ENCODE measurements around the gene CAPZA2.

The CAPZA2 gene

DNA sequence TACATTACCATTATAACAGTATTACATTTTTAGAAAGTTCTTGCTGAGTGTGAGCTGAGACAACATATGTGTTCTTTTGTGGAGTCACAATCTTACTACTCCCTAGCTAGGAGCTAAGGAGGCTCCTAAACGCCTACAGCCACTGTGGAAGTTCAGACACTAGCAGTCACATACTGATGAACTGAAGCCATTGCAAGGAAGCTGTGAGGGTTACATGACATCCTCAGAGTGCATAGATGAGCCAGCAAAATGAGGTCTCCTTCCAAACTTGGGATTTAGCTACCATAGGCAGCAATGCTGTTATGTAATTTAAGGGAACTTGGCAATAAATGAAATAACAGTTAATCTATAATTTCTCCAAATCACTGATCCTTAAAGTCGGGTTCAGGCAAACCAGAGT is 80.1 kb downstream of the CAPZA2 start:
- no peak for ATAC-seq
- TF ChIP-seq TCF4 (CRISPR knock-in tag; IDR thresholded peaks at IDR 0.05; ENCODE audit: borderline replicate concordance): no peak

DNA sequence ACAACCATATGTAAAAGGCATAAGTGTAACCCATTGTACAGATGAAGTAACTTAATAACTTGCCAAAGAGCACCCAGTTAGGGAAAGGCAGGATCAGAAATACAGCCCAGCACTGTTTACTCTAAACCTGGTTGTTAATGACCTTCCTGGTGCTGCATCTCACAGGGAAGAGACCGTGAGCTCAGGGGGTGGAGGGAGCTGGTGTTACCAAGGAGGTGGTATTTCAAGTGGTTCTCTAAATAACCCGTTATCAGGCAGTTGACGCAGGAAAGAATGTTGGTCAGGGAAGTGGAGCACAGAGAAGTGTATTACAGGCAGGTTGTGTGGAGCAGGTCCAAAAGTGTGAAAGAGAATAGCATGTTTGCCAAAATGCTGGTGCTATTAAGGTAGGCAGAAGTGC is 86.5 kb downstream of the CAPZA2 start:
- no peak for ATAC-seq

DNA sequence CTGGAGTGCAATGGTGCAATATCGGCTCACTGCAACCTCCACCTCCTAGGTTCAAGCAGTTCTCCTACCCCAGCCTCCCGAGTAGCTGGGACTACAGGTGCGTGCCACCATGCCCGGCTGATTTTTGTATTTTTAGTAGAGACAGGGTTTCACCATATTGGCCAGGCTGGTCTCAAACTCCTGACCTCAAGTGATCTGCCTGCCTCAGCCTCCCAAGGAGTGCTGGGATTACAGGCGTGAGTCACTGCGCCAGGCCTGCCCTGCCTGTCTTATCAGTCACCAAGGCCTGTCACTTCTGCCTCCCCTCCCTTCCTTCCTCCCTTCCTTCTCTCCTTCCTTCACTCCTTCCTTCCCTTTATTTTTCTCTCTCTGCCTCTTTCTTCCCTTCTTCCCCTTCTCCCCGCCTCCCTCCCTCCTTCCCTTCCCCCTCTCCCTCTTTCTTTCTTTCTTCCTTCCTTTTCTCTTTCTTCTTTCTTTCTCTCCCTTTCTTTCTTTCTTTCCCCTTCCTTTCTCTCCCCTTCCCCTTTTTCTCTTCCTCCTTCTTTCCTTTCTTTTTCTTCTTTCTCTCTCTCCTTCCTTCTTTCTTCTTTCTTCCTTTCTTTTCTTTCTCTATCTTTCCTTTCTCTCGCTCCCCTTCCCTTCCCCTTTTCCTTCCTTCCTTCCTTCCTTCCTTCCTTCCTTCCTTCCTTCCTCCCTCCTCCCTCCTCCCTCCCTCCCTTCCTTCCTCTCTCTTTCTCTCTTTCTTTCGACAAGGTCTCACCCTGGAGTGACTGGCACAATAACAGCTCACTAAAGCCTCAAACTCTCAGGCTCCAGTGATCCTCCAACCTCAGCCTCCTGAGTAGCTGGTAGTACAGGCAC is 87.8 kb downstream of the CAPZA2 start:
- ATAC-seq: no peak
- no peak for TF ChIP-seq SNAI2 (CRISPR knock-in tag; IDR thresholded peaks at IDR 0.05)
- TF ChIP-seq BACH2 (CRISPR knock-in tag; IDR thresholded peaks at IDR 0.05; ENCODE audit: borderline replicate concordance): no peak
- no peak for TF ChIP-seq CSDC2 (CRISPR knock-in tag; IDR thresholded peaks at IDR 0.05)
- TF ChIP-seq TOX (CRISPR knock-in tag; IDR thresholded peaks at IDR 0.05; ENCODE audit: borderline replicate concordance): no peak
- TF ChIP-seq, protein P1, sequence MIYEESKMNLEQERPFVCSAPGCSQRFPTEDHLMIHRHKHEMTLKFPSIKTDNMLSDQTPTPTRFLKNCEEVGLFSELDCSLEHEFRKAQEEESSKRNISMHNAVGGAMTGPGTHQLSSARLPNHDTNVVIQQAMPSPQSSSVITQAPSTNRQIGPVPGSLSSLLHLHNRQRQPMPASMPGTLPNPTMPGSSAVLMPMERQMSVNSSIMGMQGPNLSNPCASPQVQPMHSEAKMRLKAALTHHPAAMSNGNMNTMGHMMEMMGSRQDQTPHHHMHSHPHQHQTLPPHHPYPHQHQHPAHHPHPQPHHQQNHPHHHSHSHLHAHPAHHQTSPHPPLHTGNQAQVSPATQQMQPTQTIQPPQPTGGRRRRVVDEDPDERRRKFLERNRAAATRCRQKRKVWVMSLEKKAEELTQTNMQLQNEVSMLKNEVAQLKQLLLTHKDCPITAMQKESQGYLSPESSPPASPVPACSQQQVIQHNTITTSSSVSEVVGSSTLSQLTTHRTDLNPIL (CRISPR knock-in tag; IDR thresholded peaks at IDR 0.05; ENCODE audit: low read depth): no peak
- no peak for TF ChIP-seq ESRRG (CRISPR knock-in tag; IDR thresholded peaks at IDR 0.05)
- TF ChIP-seq ZNF565 (CRISPR knock-in tag; conservative IDR thresholded peaks at IDR 0.05; ENCODE audit: low read depth): no peak
- TF ChIP-seq, protein P2, sequence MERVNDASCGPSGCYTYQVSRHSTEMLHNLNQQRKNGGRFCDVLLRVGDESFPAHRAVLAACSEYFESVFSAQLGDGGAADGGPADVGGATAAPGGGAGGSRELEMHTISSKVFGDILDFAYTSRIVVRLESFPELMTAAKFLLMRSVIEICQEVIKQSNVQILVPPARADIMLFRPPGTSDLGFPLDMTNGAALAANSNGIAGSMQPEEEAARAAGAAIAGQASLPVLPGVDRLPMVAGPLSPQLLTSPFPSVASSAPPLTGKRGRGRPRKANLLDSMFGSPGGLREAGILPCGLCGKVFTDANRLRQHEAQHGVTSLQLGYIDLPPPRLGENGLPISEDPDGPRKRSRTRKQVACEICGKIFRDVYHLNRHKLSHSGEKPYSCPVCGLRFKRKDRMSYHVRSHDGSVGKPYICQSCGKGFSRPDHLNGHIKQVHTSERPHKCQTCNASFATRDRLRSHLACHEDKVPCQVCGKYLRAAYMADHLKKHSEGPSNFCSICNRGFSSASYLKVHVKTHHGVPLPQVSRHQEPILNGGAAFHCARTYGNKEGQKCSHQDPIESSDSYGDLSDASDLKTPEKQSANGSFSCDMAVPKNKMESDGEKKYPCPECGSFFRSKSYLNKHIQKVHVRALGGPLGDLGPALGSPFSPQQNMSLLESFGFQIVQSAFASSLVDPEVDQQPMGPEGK (CRISPR knock-in tag; IDR thresholded peaks at IDR 0.05; ENCODE audit: borderline replicate concordance): no peak
- TF ChIP-seq, protein P3, sequence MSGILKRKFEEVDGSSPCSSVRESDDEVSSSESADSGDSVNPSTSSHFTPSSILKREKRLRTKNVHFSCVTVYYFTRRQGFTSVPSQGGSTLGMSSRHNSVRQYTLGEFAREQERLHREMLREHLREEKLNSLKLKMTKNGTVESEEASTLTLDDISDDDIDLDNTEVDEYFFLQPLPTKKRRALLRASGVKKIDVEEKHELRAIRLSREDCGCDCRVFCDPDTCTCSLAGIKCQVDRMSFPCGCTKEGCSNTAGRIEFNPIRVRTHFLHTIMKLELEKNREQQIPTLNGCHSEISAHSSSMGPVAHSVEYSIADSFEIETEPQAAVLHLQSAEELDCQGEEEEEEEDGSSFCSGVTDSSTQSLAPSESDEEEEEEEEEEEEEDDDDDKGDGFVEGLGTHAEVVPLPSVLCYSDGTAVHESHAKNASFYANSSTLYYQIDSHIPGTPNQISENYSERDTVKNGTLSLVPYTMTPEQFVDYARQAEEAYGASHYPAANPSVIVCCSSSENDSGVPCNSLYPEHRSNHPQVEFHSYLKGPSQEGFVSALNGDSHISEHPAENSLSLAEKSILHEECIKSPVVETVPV (CRISPR knock-in tag; IDR thresholded peaks at IDR 0.05): no peak
- TF ChIP-seq, protein P4, sequence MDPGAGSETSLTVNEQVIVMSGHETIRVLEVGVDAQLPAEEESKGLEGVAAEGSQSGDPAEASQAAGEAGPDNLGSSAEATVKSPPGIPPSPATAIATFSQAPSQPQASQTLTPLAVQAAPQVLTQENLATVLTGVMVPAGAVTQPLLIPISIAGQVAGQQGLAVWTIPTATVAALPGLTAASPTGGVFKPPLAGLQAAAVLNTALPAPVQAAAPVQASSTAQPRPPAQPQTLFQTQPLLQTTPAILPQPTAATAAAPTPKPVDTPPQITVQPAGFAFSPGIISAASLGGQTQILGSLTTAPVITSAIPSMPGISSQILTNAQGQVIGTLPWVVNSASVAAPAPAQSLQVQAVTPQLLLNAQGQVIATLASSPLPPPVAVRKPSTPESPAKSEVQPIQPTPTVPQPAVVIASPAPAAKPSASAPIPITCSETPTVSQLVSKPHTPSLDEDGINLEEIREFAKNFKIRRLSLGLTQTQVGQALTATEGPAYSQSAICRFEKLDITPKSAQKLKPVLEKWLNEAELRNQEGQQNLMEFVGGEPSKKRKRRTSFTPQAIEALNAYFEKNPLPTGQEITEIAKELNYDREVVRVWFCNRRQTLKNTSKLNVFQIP (CRISPR knock-in tag; IDR thresholded peaks at IDR 0.05; ENCODE audit: borderline replicate concordance, low read depth): no peak
- TF ChIP-seq ISL1 (CRISPR knock-in tag; IDR thresholded peaks at IDR 0.05): no peak

More for the DNA sequence above, 86.5 kb downstream of the CAPZA2 start:
- no peak for TF ChIP-seq ZNF8 (CRISPR knock-in tag; IDR thresholded peaks at IDR 0.05)
- no peak for TF ChIP-seq SNAI2 (CRISPR knock-in tag; IDR thresholded peaks at IDR 0.05)
- no peak for TF ChIP-seq CSDC2 (CRISPR knock-in tag; IDR thresholded peaks at IDR 0.05)
- no peak for TF ChIP-seq PPARA (CRISPR knock-in tag; IDR thresholded peaks at IDR 0.05; ENCODE audit: borderline replicate concordance)
- TF ChIP-seq BACH2 (CRISPR knock-in tag; IDR thresholded peaks at IDR 0.05; ENCODE audit: borderline replicate concordance): no peak
- TF ChIP-seq RARB (CRISPR knock-in tag; IDR thresholded peaks at IDR 0.05): no peak
- no peak for TF ChIP-seq ZC3H10 (CRISPR knock-in tag; IDR thresholded peaks at IDR 0.05)
- no peak for TF ChIP-seq ZFP30 (CRISPR knock-in tag; IDR thresholded peaks at IDR 0.05)
- TF ChIP-seq, protein P5, sequence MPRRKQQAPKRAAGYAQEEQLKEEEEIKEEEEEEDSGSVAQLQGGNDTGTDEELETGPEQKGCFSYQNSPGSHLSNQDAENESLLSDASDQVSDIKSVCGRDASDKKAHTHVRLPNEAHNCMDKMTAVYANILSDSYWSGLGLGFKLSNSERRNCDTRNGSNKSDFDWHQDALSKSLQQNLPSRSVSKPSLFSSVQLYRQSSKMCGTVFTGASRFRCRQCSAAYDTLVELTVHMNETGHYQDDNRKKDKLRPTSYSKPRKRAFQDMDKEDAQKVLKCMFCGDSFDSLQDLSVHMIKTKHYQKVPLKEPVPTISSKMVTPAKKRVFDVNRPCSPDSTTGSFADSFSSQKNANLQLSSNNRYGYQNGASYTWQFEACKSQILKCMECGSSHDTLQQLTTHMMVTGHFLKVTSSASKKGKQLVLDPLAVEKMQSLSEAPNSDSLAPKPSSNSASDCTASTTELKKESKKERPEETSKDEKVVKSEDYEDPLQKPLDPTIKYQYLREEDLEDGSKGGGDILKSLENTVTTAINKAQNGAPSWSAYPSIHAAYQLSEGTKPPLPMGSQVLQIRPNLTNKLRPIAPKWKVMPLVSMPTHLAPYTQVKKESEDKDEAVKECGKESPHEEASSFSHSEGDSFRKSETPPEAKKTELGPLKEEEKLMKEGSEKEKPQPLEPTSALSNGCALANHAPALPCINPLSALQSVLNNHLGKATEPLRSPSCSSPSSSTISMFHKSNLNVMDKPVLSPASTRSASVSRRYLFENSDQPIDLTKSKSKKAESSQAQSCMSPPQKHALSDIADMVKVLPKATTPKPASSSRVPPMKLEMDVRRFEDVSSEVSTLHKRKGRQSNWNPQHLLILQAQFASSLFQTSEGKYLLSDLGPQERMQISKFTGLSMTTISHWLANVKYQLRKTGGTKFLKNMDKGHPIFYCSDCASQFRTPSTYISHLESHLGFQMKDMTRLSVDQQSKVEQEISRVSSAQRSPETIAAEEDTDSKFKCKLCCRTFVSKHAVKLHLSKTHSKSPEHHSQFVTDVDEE (CRISPR knock-in tag; IDR thresholded peaks at IDR 0.05): no peak
- TF ChIP-seq, protein P4 (CRISPR knock-in tag; IDR thresholded peaks at IDR 0.05; ENCODE audit: borderline replicate concordance, low read depth): no peak
- TF ChIP-seq, protein P1 (CRISPR knock-in tag; IDR thresholded peaks at IDR 0.05; ENCODE audit: low read depth): no peak
- TF ChIP-seq ZNF565 (CRISPR knock-in tag; conservative IDR thresholded peaks at IDR 0.05; ENCODE audit: low read depth): no peak
- TF ChIP-seq, protein P2 (CRISPR knock-in tag; IDR thresholded peaks at IDR 0.05; ENCODE audit: borderline replicate concordance): no peak
- TF ChIP-seq GLIS3 (CRISPR knock-in tag; IDR thresholded peaks at IDR 0.05): no peak
- no peak for TF ChIP-seq ZFP3 (CRISPR knock-in tag; IDR thresholded peaks at IDR 0.05)
- no peak for TF ChIP-seq TCF4 (CRISPR knock-in tag; IDR thresholded peaks at IDR 0.05; ENCODE audit: borderline replicate concordance)

Measured in SK-N-SH treated with all-trans-retinoic acid at 6 μM for 48 hours (cell line).